Measurements from ENCODE around the gene ANK3. TPM values are rescaled to one million over a fixed set of nuclear protein-coding genes. Genes with fewer than 3 reads are reported as not detected.

Gene ANK3
- total and polyA plus RNA-seq, 2 donors (not counting 1 experiment from before 2014, with no cell fraction given) = 0.50 to 0.79 TPM

DNA sequence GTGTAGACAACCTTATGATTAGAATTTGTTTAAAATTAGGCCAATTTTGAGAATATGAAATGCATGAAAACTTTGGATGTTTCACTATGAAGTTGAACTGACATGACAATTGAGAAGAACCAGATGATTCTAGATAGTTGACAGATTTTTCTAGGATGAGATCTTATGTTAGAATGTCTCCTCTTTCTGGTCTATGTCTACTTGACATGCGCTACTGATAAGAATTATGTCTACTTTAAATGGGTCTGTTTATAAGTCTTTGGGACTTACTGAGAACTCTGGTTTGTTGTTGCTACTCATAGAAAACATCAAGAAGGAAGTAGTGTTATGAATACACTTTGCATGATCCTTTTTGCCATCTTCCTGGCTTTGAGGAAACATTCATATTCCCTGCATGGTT lies 255.1 kb downstream of the ANK3 start:
- H3K4me3 ChIP-seq (replicated peaks in 1 of 4; ENCODE audit: control extremely low read depth in 1 of 4, insufficient read depth in 1 of 4, low read depth in 3 of 4, low read length in 4 of 4) = no peak overlapping the region
- DNase-seq (ENCODE audit: low read depth in 2 of 2) = no peak
- no peak overlapping the region for H3K4me2 ChIP-seq (ENCODE audit: extremely low read depth, insufficient read depth, low read length)
- H3K27ac ChIP-seq (ENCODE audit: insufficient read depth, low read length) = no peak overlapping the region
- no peaks in the 10 kb centered on the region for H4K20me1 ChIP-seq (ENCODE audit: control insufficient read depth, extremely low read depth, insufficient read depth, low read length)
- no peak for TF ChIP-seq EZH2 (IDR thresholded peaks at IDR 0.05; ENCODE audit: low read length, missing control alignments)
- TF ChIP-seq, protein P1, sequence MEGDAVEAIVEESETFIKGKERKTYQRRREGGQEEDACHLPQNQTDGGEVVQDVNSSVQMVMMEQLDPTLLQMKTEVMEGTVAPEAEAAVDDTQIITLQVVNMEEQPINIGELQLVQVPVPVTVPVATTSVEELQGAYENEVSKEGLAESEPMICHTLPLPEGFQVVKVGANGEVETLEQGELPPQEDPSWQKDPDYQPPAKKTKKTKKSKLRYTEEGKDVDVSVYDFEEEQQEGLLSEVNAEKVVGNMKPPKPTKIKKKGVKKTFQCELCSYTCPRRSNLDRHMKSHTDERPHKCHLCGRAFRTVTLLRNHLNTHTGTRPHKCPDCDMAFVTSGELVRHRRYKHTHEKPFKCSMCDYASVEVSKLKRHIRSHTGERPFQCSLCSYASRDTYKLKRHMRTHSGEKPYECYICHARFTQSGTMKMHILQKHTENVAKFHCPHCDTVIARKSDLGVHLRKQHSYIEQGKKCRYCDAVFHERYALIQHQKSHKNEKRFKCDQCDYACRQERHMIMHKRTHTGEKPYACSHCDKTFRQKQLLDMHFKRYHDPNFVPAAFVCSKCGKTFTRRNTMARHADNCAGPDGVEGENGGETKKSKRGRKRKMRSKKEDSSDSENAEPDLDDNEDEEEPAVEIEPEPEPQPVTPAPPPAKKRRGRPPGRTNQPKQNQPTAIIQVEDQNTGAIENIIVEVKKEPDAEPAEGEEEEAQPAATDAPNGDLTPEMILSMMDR (conservative IDR thresholded peaks at IDR 0.05 in 1 of 2, IDR thresholded peaks at IDR 0.05 in 1 of 2; ENCODE audit: low read depth in 1 of 2, low read length in 2 of 2) = no peak
- H3K36me3 ChIP-seq (ENCODE audit: control insufficient read depth, insufficient read depth, low read length) = no peaks in the 10 kb centered on the region
- H3K9ac ChIP-seq (ENCODE audit: insufficient read depth, low read length) = no peak overlapping the region
- H3K79me2 ChIP-seq (ENCODE audit: control insufficient read depth, insufficient read depth, low read length) = no peaks in the 10 kb centered on the region
- no peak overlapping the region for H2AFZ ChIP-seq (ENCODE audit: low read length)
- H3K4me1 ChIP-seq (ENCODE audit: control insufficient read depth, extremely low read depth, insufficient read depth, low read length) = peaks cover under 1% of the 10 kb centered on the region
- H3K9me3 ChIP-seq (ENCODE audit: control insufficient read depth, insufficient read depth, low read depth, low read length) = no peaks in the 10 kb centered on the region
- no peaks in the 10 kb centered on the region for H3K27me3 ChIP-seq (ENCODE audit: control insufficient read depth, insufficient read depth, low read length)

DNA sequence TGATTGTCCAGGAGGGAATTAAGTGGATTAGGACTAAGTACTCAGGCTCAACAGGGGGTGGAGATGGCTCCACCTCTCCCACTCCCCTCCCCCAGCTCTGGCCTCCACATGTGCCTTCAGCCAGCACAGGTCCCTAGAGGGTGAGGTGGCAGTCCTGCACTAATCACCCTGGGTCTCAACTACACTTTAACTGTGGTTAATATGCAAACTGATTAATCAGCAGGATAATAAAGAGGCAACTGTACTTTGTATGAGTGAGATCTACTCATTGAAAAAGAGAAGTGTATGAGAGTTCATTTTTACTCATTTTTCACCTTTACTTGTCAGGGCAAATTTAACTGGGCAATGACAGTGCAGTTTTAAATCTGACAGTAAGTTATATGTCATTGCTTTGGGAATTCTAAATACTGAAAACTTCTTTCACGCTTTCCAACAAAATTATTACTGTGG lies 259.5 kb downstream of the ANK3 start:
- no peak overlapping the region for H2AFZ ChIP-seq (ENCODE audit: low read length)
- no peaks in the 10 kb centered on the region for H3K9me3 ChIP-seq (ENCODE audit: control insufficient read depth, insufficient read depth, low read depth, low read length)
- H3K4me3 ChIP-seq (replicated peaks in 1 of 4; ENCODE audit: control extremely low read depth in 1 of 4, insufficient read depth in 1 of 4, low read depth in 3 of 4, low read length in 4 of 4) = no peak overlapping the region
- H3K4me1 ChIP-seq (ENCODE audit: control insufficient read depth, extremely low read depth, insufficient read depth, low read length) = no peaks in the 10 kb centered on the region
- H3K36me3 ChIP-seq (ENCODE audit: control insufficient read depth, insufficient read depth, low read length) = no peaks in the 10 kb centered on the region
- H4K20me1 ChIP-seq (ENCODE audit: control insufficient read depth, extremely low read depth, insufficient read depth, low read length) = no peaks in the 10 kb centered on the region
- TF ChIP-seq, protein P1 (conservative IDR thresholded peaks at IDR 0.05 in 1 of 2, IDR thresholded peaks at IDR 0.05 in 1 of 2; ENCODE audit: low read depth in 1 of 2, low read length in 2 of 2) = no peak
- no peak for TF ChIP-seq EZH2 (IDR thresholded peaks at IDR 0.05; ENCODE audit: low read length, missing control alignments)
- no peak overlapping the region for H3K4me2 ChIP-seq (ENCODE audit: extremely low read depth, insufficient read depth, low read length)
- H3K9ac ChIP-seq (ENCODE audit: insufficient read depth, low read length) = no peak overlapping the region
- H3K27ac ChIP-seq (ENCODE audit: insufficient read depth, low read length) = no peak overlapping the region
- H3K79me2 ChIP-seq (ENCODE audit: control insufficient read depth, insufficient read depth, low read length) = no peaks in the 10 kb centered on the region
- no peaks in the 10 kb centered on the region for H3K27me3 ChIP-seq (ENCODE audit: control insufficient read depth, insufficient read depth, low read length)
- DNase-seq (ENCODE audit: low read depth in 2 of 2) = no peak

- DNase-seq (ENCODE audit: low read depth in 2 of 2) = no peak
- H4K20me1 ChIP-seq (ENCODE audit: control insufficient read depth, extremely low read depth, insufficient read depth, low read length) = no peaks in the 10 kb centered on the region
- no peaks in the 10 kb centered on the region for H3K36me3 ChIP-seq (ENCODE audit: control insufficient read depth, insufficient read depth, low read length)
- H3K9ac ChIP-seq (ENCODE audit: insufficient read depth, low read length) = no peak overlapping the region
- H3K4me1 ChIP-seq (ENCODE audit: control insufficient read depth, extremely low read depth, insufficient read depth, low read length) = no peaks in the 10 kb centered on the region
- H3K27me3 ChIP-seq (ENCODE audit: control insufficient read depth, insufficient read depth, low read length) = no peaks in the 10 kb centered on the region
- TF ChIP-seq EZH2 (IDR thresholded peaks at IDR 0.05; ENCODE audit: low read length, missing control alignments) = no peak
- TF ChIP-seq, protein P1 (conservative IDR thresholded peaks at IDR 0.05 in 1 of 2, IDR thresholded peaks at IDR 0.05 in 1 of 2; ENCODE audit: low read depth in 1 of 2, low read length in 2 of 2) = no peak
- no peak overlapping the region for H2AFZ ChIP-seq (ENCODE audit: low read length)
- H3K27ac ChIP-seq (ENCODE audit: insufficient read depth, low read length) = no peak overlapping the region
- no peaks in the 10 kb centered on the region for H3K79me2 ChIP-seq (ENCODE audit: control insufficient read depth, insufficient read depth, low read length)
- no peak overlapping the region for H3K4me3 ChIP-seq (replicated peaks in 1 of 4; ENCODE audit: control extremely low read depth in 1 of 4, insufficient read depth in 1 of 4, low read depth in 3 of 4, low read length in 4 of 4)
- H3K9me3 ChIP-seq (ENCODE audit: control insufficient read depth, insufficient read depth, low read depth, low read length) = no peaks in the 10 kb centered on the region
- no peak overlapping the region for H3K4me2 ChIP-seq (ENCODE audit: extremely low read depth, insufficient read depth, low read length)
Observed at GRCh38 chr10:60125895-60126294, 263.8 kb downstream of the ANK3 start.

Measured in fibroblast of lung (primary cell).